Measurements from ENCODE around the gene S100A5. TPM values are rescaled to one million over a fixed set of nuclear protein-coding genes. Genes with fewer than 3 reads are reported as not detected.
A peak's percentile ranks its signal among the peaks of the same experiment; 100 is the strongest.

The S100A5 gene
- total and polyA plus RNA-seq, 9 of the 15 experiments (the other 6 are each of a cell fraction or from before 2014, with no cell fraction given), result 0.56 to 1.4 (median 0.64) TPM; not detected in 5

GRCh38 chr1:153533689-153534201, 7.0 kb downstream of the S100A5 start (continued):
- TF ChIP-seq POLR3A (IDR thresholded peaks at IDR 0.05; ENCODE audit: borderline replicate concordance, extremely low read depth, insufficient read depth, insufficient read length) (no peak), JUND (IDR thresholded peaks at IDR 0.05; ENCODE audit: borderline replicate concordance, low read depth, low read length) (peak; percentile 83; the same call in 1 of the 2 replicates), JUND (tag; IDR thresholded peaks at IDR 0.05; ENCODE audit: borderline replicate concordance, low read depth, low read length) (peak; percentile 70; the same call in 1 of the 3 replicates), ZNF175 (CRISPR knock-in tag; IDR thresholded peaks at IDR 0.05; ENCODE audit: low read depth) (0 out of 2 replicates have a peak, but pooled peaks have one; percentile 40), MNT (conservative IDR thresholded peaks at IDR 0.05) (no peak), MED1 (CRISPR knock-in tag; IDR thresholded peaks at IDR 0.05; ENCODE audit: borderline replicate concordance) (no peak), ELK1 (CRISPR knock-in tag; IDR thresholded peaks at IDR 0.05) (no peak), SP2 (IDR thresholded peaks at IDR 0.05; ENCODE audit: extremely low read depth, low read depth, low read length, poor library complexity, severe bottlenecking) (no peak), ARID1B (IDR thresholded peaks at IDR 0.05) (peak; percentile 52), ZNF398 (CRISPR knock-in tag; IDR thresholded peaks at IDR 0.05) (no peak), ZNF75A (CRISPR knock-in tag; IDR thresholded peaks at IDR 0.05) (no peak), E2F6 (IDR thresholded peaks at IDR 0.05; ENCODE audit: borderline replicate concordance in 1 of 2, extremely low read depth in 1 of 2, insufficient read depth in 1 of 2, insufficient read length in 1 of 2, low read depth in 1 of 2, low read length in 1 of 2, poor library complexity in 1 of 2, severe bottlenecking in 1 of 2) (no peak), HDGF (IDR thresholded peaks at IDR 0.05) (no peak), ZNF740 (CRISPR knock-in tag; IDR thresholded peaks at IDR 0.05) (no peak), ZNF740 (tag; IDR thresholded peaks at IDR 0.05) (no peak), SFPQ (IDR thresholded peaks at IDR 0.05; ENCODE audit: low read depth, low read length) (no peak), BRD9 (IDR thresholded peaks at IDR 0.05; ENCODE audit: low read depth, partially characterized antibody) (no peak)

Data from K562 (cell line).